NCI-H748 (cell line): ENCODE results near the gene PIGW.
A peak's percentile ranks its signal among the peaks of the same experiment; 100 is the strongest.

Experiments used
- DNase-seq: peaks from one replicate; lab custom pipeline; 2025; ENCODE audit not compliant: unreplicated experiment; lab: John Stamatoyannopoulos, UW

The PIGW gene

DNA sequence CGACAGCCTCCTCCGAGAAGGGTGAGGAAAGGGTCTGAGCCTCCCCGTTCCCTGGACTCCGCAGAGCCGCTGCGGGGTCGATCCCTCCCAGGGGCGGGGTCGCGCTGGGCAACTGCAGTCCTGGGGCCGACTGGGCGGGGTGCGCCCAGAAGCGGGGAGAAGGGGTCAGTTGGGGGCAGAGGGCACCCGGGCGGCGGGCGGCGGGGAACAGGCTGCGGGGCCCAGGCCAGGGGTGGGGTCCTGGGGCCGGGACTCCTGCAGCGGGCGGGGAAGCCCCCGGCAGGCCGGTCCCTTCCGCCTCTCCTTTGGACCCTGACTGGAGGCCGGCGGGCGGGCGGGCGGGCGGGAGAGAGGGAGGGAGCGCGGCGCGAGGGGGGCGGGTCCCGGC, 10.3 kb downstream of the PIGW start:
- DNase-seq, result no peak

DNA sequence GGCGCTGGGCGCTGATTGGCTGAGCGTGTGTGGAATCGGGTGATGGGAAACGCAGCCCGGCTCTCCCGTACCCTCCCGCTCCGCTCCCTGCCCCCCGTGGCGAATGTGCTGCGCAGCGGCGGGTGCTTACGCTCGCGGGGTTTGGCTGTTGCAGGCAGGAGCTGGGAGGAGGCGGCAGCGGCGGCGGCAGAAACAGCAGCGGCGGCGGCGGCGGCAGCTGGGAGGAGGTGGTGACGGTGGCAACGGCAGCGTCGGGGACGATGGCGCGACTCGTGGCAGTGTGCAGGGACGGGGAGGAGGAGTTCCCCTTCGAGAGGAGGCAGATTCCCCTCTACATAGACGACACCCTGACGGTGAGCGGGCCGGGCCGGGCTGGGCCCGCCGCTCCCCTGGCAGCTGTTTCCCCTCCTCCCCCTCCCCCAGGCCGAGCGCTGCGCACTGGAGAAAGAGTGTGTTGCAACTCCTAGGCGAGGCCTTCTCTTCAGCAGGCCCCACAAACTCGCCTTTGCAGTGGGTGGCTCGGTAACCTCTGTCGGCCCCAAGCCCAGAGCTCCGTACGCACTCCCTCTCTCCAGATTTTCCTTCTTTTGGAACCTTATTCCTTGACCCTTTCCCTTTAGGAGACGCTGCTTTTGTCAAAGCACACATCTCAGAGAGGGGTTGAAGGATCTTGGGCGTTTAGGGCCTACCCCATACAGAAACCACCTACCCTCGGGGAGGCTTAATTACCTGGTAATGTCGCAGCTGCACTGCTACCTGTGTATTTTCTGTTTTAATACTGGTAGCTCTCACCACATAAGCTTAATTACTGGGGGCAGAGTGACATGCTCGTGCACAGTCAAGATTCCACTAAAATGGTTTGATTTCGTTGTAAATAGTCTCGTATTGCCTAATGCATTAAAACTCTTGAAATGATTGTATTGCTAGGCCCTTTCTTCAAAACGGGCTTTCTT, 11.0 kb downstream of the PIGW start:
- DNase-seq, result peak; percentile 98

DNA sequence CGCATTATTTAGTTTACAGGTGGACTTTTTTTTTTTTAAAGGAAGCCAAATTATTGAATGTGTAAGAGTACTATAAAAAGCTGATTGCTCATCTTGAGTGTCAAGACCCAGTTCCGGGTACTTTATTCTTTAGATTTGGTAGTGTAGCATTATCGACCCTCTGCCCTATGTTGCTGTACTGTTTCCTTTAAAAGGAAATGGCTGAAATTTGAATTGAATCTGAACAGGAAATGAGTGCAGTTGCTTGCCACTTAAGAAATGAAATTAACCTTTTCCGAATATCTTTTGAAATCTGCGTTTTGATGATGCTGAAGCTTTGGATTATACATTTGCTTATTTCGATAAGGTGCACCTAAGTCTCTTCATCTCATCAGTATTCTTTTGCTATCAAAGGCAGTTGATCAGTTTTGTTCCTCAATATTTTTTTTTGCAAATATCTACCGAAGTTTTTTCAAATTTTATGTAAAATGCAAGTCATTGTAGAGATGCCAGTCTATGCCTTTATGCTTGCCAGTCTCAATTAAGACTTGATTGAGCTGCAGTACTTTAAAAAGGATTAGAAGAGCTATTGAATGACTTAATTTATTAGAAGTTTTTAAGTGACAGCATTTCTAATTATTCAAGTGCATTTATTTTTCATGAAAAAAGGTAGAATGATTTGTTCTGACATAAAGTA, 11.8 kb downstream of the PIGW start:
- DNase-seq, result no peak

DNA sequence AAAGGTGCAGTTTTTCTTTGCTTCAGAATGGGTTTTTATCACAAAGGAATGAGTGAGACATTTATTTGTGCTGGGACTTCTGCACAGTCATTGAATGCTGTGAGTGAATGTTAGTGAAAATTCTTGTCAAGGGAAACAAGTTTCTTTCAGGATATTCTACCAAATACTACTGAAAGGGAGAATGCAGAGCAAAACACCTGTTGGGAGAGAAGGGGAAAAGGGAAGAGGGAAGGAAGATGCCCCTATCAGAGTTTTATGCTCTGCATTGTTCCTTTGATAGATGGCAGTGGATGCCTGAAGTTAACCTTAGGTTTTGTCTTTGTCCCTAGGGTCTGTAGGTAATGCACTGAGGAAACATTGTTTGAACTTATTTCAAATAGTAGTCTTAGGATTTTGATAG, 13.0 kb downstream of the PIGW start:
- no peak for DNase-seq

DNA sequence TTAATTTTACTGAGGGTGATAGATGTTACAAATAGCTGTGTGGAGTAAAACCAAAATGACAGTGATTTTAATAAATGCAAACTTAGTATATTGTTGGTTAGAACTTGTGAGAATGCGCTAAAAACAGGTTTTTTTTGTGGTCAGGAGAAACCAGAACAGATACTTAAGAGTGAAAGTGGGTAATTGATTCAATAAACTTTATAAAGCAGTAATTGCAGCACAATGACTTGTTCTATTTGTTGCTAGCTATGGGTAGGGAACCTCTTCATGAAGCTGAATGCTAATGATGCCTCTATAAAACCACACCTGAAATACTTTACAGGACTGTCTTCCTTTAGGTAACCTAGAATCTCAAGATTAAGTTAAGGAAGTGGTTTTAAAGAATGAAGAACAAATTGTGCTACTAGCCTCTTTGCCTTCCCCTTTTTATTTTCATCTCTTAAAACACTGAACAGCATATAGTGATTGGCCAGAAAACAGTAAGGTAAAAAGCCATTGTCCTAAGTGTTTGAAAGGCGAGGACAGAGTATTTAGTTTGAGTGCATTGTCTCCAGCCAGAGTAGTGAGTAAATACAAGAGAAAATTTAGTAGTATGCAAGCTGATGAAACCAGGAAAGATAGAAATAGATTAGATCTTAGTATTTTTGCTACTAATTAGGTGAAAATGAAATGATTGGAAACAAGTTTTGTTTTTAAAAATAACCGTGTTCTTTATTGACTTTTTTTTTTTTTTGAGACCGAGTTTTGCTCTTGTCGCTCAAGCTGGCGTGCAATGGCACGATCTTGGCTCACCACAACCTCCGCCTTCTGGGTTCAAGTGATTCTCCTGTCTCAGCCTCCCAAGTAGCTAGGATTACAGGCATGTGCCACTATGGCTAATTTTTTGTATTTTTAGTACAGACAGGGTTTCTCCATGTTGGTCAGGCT, 16.0 kb downstream of the PIGW start:
- DNase-seq, result no peak

DNA sequence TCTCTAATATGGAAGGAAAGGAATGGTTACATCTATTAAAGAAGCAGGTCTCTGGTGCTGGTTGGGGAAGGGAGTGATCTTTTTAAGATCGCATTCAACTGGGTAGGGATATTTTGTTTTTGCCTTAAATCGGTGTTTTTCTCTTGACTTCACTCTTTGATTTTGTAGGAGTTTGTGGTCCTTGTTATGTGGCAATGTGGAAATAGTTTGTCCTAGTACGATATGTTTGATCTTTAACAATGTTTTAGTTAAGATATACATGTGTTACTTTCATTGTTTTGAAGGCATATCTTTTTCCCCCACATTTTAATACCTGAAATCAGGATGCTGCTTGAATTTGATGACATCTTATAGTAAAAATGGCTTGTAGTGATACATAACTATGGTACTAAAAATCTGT, 18.7 kb downstream of the PIGW start:
- no peak for DNase-seq

DNA sequence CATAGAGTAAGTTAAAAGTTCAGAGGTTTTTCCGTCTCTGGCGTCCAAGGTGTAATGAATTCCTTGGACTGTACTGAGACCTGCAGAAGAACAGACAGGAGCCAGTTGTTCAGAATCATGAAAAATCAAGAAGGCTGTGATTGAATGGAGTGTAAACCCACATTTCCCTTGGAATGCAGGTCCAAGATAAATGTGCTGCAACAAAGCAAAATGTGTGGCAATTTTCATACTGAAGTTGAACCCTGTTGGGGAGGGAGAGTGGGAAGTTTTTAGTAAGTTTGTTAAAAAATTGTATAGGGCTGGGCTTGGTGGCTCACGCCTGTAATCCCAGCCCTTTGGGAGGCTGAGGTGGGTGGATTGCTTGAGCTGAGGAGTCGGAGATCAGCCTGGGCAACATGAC, 31.3 kb downstream of the PIGW start:
- no peak for DNase-seq

DNA sequence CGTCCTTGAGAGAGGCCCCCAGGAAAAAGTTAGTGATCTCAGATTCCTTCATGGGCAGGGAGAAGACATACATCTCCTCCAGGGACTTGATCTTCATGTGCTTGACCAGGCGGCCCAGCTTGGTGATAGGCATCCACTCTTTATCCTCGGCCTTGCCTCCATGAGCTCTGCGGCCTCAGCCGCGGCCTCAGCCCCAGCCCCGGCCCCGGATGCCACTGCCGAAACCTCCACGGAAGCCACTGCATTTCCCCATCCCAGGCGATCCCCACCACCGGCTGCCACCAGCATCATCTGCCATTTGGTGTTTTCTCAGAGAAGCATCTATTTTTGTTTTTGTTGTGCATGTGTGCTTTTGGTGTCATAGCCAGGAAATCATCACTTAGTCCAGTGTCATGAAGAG, 40.2 kb downstream of the PIGW start:
- no peak for DNase-seq

DNA sequence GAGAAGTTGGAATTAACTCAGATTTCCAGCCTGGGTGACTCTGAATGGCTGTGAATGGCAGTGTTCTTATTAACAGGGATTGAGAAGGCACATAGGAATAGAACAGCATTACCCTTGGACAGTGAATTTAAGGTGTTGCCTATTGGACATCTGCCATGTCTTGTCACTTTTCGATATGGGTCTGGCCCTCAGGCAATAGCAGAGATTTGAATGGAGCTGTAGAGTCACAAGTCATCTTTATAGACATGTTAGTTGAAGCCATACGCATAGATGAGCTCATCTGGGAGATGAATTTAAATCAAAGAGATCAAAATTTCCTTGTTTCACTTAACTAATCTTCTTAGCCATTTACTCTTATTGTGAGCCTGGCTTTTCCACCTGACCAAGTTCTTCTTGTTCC, 42.0 kb downstream of the PIGW start:
- no peak for DNase-seq

DNA sequence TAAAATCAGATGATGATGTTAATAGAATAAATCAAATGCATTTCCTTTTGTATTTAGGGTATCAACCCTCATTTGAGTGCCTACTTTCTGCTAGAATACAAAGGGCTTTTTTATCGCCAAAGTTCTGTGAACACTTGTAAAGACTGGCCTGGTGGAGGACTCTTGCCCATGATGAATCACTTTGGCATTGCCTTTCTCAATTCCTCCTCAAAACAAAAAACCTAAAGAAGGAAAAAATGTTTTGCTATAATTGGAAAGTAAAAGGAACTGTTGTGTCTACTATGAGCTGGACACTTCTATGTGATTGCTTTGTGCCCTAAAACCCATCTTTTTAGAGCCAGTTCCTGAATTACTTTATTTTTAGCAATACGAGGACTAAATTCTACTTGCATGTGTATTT, 43.9 kb downstream of the PIGW start:
- no peak for DNase-seq

DNA sequence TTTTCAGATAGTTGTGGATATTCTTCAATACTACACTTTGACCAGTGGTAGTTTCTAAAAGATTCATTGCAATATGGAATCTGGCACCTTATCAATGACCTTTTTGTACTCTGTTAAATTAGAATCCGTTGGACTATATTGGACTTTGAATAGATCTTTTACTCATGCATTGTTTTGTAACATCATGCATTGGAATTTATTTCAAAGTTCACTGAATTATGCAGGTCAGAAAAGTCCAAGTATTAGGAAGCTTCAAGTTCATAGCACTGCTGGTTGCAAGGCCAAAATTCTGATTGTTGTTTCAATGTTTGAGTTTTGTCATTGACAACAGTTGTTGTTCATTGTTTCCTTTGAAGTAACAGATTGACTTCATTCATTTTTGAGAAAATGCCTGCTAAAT, 49.0 kb downstream of the PIGW start:
- no peak for DNase-seq

DNA sequence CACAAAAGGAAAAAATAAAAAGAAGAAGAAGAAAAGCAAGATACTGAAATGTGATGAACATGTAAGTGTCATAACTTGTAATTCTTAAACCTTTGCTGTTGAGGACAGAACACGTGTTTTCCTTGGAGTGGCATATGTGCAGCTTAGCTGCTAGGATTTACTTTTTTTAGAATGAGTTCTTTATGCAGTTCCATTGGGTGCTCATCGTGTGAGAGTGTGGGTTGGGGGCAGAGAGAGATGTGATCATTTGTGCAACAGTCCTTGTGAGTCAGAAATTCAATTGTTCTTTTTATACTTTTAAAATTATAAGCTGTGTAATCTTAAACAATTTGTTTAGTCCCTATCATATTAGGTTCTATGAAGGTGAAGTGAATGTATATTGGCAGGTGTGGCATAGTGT, 51.4 kb downstream of the PIGW start:
- no peak for DNase-seq
